ENCODE results near the gene EIPR1. TPM values are rescaled to one million over a fixed set of nuclear protein-coding genes. Genes with fewer than 3 reads are reported as not detected.

EIPR1 gene
- total RNA-seq, 1 experiment from 2014 or later, result 27.8 TPM

DNA sequence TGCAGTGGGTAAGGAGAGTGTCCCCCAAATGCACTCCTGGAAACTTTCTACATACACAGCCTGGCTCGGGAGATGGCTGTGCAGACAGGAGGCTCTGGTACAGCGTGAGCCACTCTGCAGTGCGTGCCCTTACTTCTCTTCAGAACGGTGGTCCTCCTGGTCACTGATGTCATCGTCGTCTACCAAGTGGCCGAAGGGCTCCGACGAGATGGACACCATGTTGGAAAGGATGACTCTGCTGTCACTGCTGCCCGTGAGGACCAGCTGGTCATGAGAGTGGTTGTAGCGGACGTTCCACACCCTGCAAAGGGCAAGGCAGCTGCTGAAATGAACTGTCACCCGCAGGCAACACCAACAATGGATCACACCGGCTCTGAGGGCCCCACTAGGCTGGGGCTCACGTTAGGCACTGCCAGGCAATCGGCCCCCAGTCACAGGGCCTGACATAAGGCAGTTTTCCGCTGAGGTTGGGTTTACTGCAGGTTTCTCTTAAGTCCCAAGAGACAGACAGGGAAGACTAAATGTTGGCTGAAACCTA is 185.3 kb downstream of the EIPR1 start:
- Mint-ChIP-seq H3K27ac (no peak overlapping the region), H3K36me3 (ENCODE audit: insufficient read depth in 1 of 3, low read depth in 3 of 3) (peaks cover 7 to 34% (median 20%) of the 10 kb centered on the region in 3 experiments; a peak in 6 of 7 replicates), H3K9me3 (no peaks in the 10 kb centered on the region), H3K27me3 (ENCODE audit: low read depth) (no peaks in the 10 kb centered on the region), H3K4me3 (no peak overlapping the region), H3K4me1 (peaks cover 5 to 7% of the 10 kb centered on the region in 2 experiments)
- Histone ChIP-seq H3T11ph (ENCODE audit: low read length) (no peak overlapping the region), H3K4me1 (ENCODE audit: insufficient read depth, low read length) (no peaks in the 10 kb centered on the region), H2BK120ac (ENCODE audit: low read depth, low read length, poor library complexity, severe bottlenecking) (no peak overlapping the region), H4K8ac (replicated peaks; ENCODE audit: insufficient read length, low read depth, low read length) (no peak overlapping the region), H3K9me3 (ENCODE audit: control insufficient read depth, low read depth, low read length) (no peaks in the 10 kb centered on the region), H3K79me1 (ENCODE audit: insufficient read depth, low read depth, low read length, poor library complexity, severe bottlenecking) (no peaks in the 10 kb centered on the region), H2BK20ac (ENCODE audit: low read depth, low read length, poor library complexity, severe bottlenecking) (no peak overlapping the region), H3K4ac (ENCODE audit: low read depth, low read length) (no peak overlapping the region), H3K4me2 (ENCODE audit: insufficient read depth, insufficient read length, low read length) (no peak overlapping the region), H3K56ac (ENCODE audit: insufficient read length, low read depth, low read length) (no peak overlapping the region), H3K27ac (ENCODE audit: insufficient read length, low read depth, low read length) (no peak overlapping the region), H3K9ac (ENCODE audit: extremely low read depth, insufficient read length, low read length) (no peak overlapping the region), H2BK12ac (ENCODE audit: insufficient read length, low read depth, low read length) (no peak overlapping the region), H2BK15ac (ENCODE audit: low read depth, low read length) (no peak overlapping the region), H4K5ac (ENCODE audit: insufficient read length, low read depth, low read length) (no peak overlapping the region), H3K18ac (ENCODE audit: insufficient read length, low read depth, low read length) (no peak overlapping the region), H3K27me3 (ENCODE audit: insufficient read depth, low read length) (no peaks in the 10 kb centered on the region), H3K14ac (ENCODE audit: insufficient read depth, low read length) (no peak overlapping the region), H2AFZ (ENCODE audit: low read length) (no peak overlapping the region), H4K20me1 (ENCODE audit: control insufficient read depth, insufficient read depth, insufficient read length) (no peaks in the 10 kb centered on the region), H3K23ac (ENCODE audit: insufficient read length, low read depth, low read length) (no peak overlapping the region), H3K79me2 (ENCODE audit: insufficient read depth, low read length) (no peaks in the 10 kb centered on the region), H4K91ac (ENCODE audit: insufficient read length, low read depth, low read length) (no peak overlapping the region), H2BK5ac (ENCODE audit: insufficient read length, low read length) (no peak overlapping the region), H2AK5ac (ENCODE audit: insufficient read length, low read length) (no peak overlapping the region), H3K23me2 (ENCODE audit: insufficient read length, low read depth, low read length, poor library complexity, severe bottlenecking) (no peaks in the 10 kb centered on the region)
- no peak for DNase-seq
- TF ChIP-seq, protein P1, sequence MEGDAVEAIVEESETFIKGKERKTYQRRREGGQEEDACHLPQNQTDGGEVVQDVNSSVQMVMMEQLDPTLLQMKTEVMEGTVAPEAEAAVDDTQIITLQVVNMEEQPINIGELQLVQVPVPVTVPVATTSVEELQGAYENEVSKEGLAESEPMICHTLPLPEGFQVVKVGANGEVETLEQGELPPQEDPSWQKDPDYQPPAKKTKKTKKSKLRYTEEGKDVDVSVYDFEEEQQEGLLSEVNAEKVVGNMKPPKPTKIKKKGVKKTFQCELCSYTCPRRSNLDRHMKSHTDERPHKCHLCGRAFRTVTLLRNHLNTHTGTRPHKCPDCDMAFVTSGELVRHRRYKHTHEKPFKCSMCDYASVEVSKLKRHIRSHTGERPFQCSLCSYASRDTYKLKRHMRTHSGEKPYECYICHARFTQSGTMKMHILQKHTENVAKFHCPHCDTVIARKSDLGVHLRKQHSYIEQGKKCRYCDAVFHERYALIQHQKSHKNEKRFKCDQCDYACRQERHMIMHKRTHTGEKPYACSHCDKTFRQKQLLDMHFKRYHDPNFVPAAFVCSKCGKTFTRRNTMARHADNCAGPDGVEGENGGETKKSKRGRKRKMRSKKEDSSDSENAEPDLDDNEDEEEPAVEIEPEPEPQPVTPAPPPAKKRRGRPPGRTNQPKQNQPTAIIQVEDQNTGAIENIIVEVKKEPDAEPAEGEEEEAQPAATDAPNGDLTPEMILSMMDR (conservative IDR thresholded peaks at IDR 0.05), result no peak
- WGBS (ENCODE audit: extremely low coverage, insufficient read length, low lambda C conversion rate), result no CpG with 5 or more reads among the region's 17 CpGs
